Adipocyte (in vitro differentiated cells): ENCODE measurements around the gene MUC5AC.

Source experiments
- DNase-seq: peaks from one replicate; pipeline ENCODE4 v3.0.0-alpha.2; 2015; ENCODE audit warnings: low read depth
- H3K27me3 ChIP-seq: replicated peaks from 2 replicates; pipeline ENCODE4 v1.7.0; 2013; ENCODE audit warnings: mild to moderate bottlenecking, low read length, moderate library complexity; ENCODE audit not compliant: control insufficient read depth, insufficient read depth
- H3K36me3 ChIP-seq: 2 replicates; pipeline ENCODE4 v1.7.0; 2013; ENCODE audit warnings: low read length, mild to moderate bottlenecking, moderate library complexity; ENCODE audit not compliant: control insufficient read depth, insufficient read depth, severe bottlenecking
- H3K4me1 ChIP-seq: 2 replicates; pipeline ENCODE4 v1.7.0; 2013; ENCODE audit warnings: mild to moderate bottlenecking, low read length, moderate library complexity; ENCODE audit not compliant: control insufficient read depth, insufficient read depth
- H3K4me3 ChIP-seq: 2 replicates; pipeline ENCODE4 v1.7.0; 2013; ENCODE audit warnings: mild to moderate bottlenecking, low read length, moderate library complexity
- H3K9ac ChIP-seq: 2 replicates; pipeline ENCODE4 v1.7.0; 2013; ENCODE audit warnings: mild to moderate bottlenecking, low read length, moderate library complexity
- H3K9me3 ChIP-seq: 2 replicates; pipeline ENCODE4 v1.7.0; 2013; ENCODE audit warnings: mild to moderate bottlenecking, low read length, moderate library complexity; ENCODE audit not compliant: control insufficient read depth

MUC5AC gene

DNA sequence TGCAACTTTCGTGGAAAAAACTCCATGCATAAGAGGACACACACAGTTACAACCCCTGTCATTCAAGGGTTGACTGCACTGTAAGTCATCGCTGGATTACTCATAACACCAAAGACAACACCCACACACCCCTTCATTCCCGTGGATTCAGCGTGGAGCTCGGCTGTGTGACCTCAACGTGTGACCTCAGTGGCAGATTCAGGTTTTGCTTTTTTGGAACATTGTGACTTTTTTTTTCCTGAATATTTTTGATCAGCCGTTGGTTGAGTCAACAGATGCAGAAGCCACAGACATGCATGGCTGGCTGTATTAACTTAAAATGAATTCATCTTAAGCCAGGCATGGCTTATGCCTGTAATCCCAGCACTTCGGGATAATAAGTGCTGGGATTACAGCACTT lies 19.7 kb upstream of the MUC5AC start:
- H3K4me1 ChIP-seq = peaks cover 5% of the 10 kb centered on the region
- H3K9ac ChIP-seq = no peak overlapping the region
- H3K27me3 ChIP-seq = peaks cover 12% of the 10 kb centered on the region
- H3K4me3 ChIP-seq = no peak overlapping the region
- peaks cover 47% of the 10 kb centered on the region for H3K9me3 ChIP-seq
- H3K36me3 ChIP-seq = no peaks in the 10 kb centered on the region
- peak; percentile 13 for DNase-seq

GRCh38 chr11:1139441-1140083 lies 18.2 kb upstream of the MUC5AC start:
- DNase-seq = no peak
- peaks cover 5% of the 10 kb centered on the region for H3K4me1 ChIP-seq
- H3K4me3 ChIP-seq = no peak overlapping the region
- H3K9ac ChIP-seq = no peak overlapping the region
- H3K36me3 ChIP-seq = no peaks in the 10 kb centered on the region
- peaks cover 12% of the 10 kb centered on the region for H3K27me3 ChIP-seq
- peaks cover 47% of the 10 kb centered on the region for H3K9me3 ChIP-seq

- Histone ChIP-seq H3K36me3 (no peaks in the 10 kb centered on the region), H3K4me1 (peaks cover 5% of the 10 kb centered on the region), H3K4me3 (no peak overlapping the region), H3K27me3 (peaks cover 12% of the 10 kb centered on the region), H3K9ac (no peak overlapping the region), H3K9me3 (peaks cover 35% of the 10 kb centered on the region)
- no peak for DNase-seq
Measured at GRCh38 chr11:1140642-1141490, 16.9 kb upstream of the MUC5AC start.

GRCh38 chr11:1146365-1146764 lies 11.4 kb upstream of the MUC5AC start:
- Histone ChIP-seq H3K4me3 (no peak overlapping the region), H3K4me1 (peaks cover 8% of the 10 kb centered on the region), H3K9ac (no peak overlapping the region), H3K27me3 (peaks cover 18% of the 10 kb centered on the region), H3K9me3 (peaks cover 31% of the 10 kb centered on the region), H3K36me3 (no peaks in the 10 kb centered on the region)
- DNase-seq = no peak

GRCh38 chr11:1147792-1148191 lies 10.0 kb upstream of the MUC5AC start:
- no peak overlapping the region for H3K9ac ChIP-seq
- H3K4me1 ChIP-seq = peaks cover 11% of the 10 kb centered on the region
- peaks cover 17% of the 10 kb centered on the region for H3K9me3 ChIP-seq
- no peaks in the 10 kb centered on the region for H3K36me3 ChIP-seq
- peaks cover 13% of the 10 kb centered on the region for H3K27me3 ChIP-seq
- no peak overlapping the region for H3K4me3 ChIP-seq
- DNase-seq = no peak

DNA sequence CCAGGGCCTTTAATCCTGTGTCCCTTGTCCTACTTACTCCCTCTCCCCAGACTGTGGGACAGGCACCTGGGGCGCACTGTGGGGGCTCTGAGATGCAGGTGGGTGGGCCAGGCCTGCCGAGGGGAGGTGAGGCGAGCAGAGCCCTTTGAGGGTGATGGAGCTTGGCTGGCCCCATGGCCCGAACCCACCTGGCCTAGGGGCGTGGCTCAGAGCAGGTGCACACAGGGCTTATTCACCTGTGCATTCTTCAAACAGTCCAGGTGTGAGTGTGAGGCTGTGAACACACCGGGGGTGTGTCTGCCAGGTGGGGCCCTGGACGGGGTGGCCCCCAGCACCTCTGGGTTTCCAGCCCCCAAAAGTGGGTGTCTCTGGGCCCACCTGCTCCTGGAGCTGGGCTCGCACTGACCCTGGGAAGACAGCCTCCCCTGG lies 9.0 kb upstream of the MUC5AC start:
- DNase-seq = no peak
- Histone ChIP-seq H3K4me3 (no peak overlapping the region), H3K9me3 (peaks cover 7% of the 10 kb centered on the region), H3K36me3 (no peaks in the 10 kb centered on the region), H3K27me3 (peaks cover 13% of the 10 kb centered on the region), H3K9ac (no peak overlapping the region), H3K4me1 (peaks cover 19% of the 10 kb centered on the region)

DNA sequence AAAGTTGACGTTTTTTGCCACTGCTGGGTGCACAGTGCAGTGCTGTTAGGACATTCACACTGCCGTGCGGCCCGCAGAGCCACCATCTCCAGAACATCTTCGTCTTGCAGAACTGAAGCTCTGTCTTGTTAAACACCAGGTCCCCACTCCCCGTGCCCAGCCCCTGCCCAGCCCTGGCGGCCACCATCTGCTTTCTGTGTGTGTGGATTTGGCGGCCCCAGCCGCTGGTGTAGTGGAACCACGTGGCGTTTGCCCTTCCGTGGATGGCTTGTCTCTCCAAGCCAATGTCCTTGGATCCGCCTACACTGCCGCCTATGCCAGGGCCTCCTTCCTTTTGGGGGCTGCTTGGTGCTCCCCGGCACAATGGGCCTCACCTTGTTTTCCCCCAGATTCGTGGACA lies 8.2 kb upstream of the MUC5AC start:
- DNase-seq = no peak
- peaks cover 13% of the 10 kb centered on the region for H3K27me3 ChIP-seq

DNA sequence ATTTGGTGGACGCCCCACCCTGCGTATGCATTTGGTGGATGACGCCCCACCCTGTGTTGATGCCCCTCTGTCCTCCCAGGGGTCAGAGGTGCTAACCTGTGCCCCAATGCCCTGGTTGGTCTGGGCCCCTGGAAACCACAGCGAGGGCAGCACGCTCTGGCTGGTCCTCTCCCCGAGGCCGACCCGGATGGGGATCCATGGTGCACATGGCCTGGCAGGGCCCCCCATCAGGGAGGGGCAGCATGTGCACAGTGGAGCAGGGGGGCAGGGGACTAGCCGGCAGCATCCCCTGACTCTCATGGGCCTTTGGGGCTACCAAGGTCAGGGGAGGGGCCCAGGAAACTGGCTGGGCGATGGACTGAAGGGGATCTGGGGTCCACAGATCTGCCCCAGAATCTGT lies 7.6 kb upstream of the MUC5AC start:
- Histone ChIP-seq H3K4me3 (no peak overlapping the region), H3K9ac (no peak overlapping the region), H3K27me3 (peaks cover 13% of the 10 kb centered on the region), H3K4me1 (peaks cover 25% of the 10 kb centered on the region), H3K36me3 (no peaks in the 10 kb centered on the region), H3K9me3 (no peaks in the 10 kb centered on the region)
- no peak for DNase-seq

More for the DNA sequence above, 8.2 kb upstream of the MUC5AC start:
- H3K4me3 ChIP-seq = no peak overlapping the region
- H3K4me1 ChIP-seq = peaks cover 25% of the 10 kb centered on the region
- H3K36me3 ChIP-seq = no peaks in the 10 kb centered on the region
- H3K9me3 ChIP-seq = no peaks in the 10 kb centered on the region
- no peak overlapping the region for H3K9ac ChIP-seq

- Histone ChIP-seq H3K36me3 (no peaks in the 10 kb centered on the region), H3K9ac (peak overlapping the region; percentile 44), H3K27me3 (peaks cover 13% of the 10 kb centered on the region), H3K9me3 (no peaks in the 10 kb centered on the region), H3K4me3 (peak overlapping the region; percentile 5), H3K4me1 (peaks cover 25% of the 10 kb centered on the region)
- peak; percentile 36 for DNase-seq
Measured at GRCh38 chr11:1150769-1151365, 6.9 kb upstream of the MUC5AC start.

- Histone ChIP-seq H3K27me3 (peaks cover 8% of the 10 kb centered on the region), H3K36me3 (no peaks in the 10 kb centered on the region), H3K9ac (peak overlapping the region; percentile 44), H3K9me3 (no peaks in the 10 kb centered on the region), H3K4me1 (peaks cover 25% of the 10 kb centered on the region), H3K4me3 (peak overlapping the region; percentile 5)
- DNase-seq = no peak
Measured at GRCh38 chr11:1151366-1152315, 6.1 kb upstream of the MUC5AC start.
